Osteocyte (in vitro differentiated cells): ENCODE measurements around the gene SLC49A4. TPM values are rescaled to one million over a fixed set of nuclear protein-coding genes. Genes with fewer than 3 reads are reported as not detected.

Experiments used
- DNase-seq: peaks from one replicate; pipeline ENCODE4 v3.0.0; 2021; ENCODE audit warnings: mixed read lengths; ENCODE audit not compliant: unreplicated experiment; ENCODE audit errors: extremely low spot score
- H3K27ac Mint-ChIP-seq: one replicate; pipeline ENCODE4 v1.8.0; 2021; ENCODE audit warnings: mild to moderate bottlenecking, mixed read lengths; ENCODE audit not compliant: unreplicated experiment
- H3K27me3 Mint-ChIP-seq: one replicate; pipeline ENCODE4 v1.8.0; 2021; ENCODE audit warnings: mixed read lengths; ENCODE audit not compliant: unreplicated experiment
- H3K36me3 Mint-ChIP-seq: one replicate; pipeline ENCODE4 v1.8.0; 2021; ENCODE audit warnings: mixed read lengths; ENCODE audit not compliant: unreplicated experiment
- H3K4me1 Mint-ChIP-seq: one replicate; pipeline ENCODE4 v1.8.0; 2021; ENCODE audit warnings: mixed read lengths; ENCODE audit not compliant: unreplicated experiment
- H3K4me3 Mint-ChIP-seq: one replicate; pipeline ENCODE4 v1.8.0; 2021; ENCODE audit warnings: mild to moderate bottlenecking, moderate library complexity, mixed read lengths; ENCODE audit not compliant: unreplicated experiment
- H3K9me3 Mint-ChIP-seq: one replicate; pipeline ENCODE4 v1.8.0; 2021; ENCODE audit warnings: mixed read lengths; ENCODE audit not compliant: unreplicated experiment
- total RNA-seq: library from RNA; stranded (reverse); gene quantifications from 2 replicates; pipeline ENCODE4 v1.2.1, GENCODE V29; 2021
- TF ChIP-seq, protein P1 (sequence below): fragments of 200-600 bp; sonication (generic); IDR thresholded peaks from 2 replicates; pipeline ENCODE4 v1.5.0; 2021; ENCODE audit warnings: antibody characterized with exemption, mild to moderate bottlenecking, moderate library complexity

SLC49A4 gene
- total RNA-seq, 1 donor from 2014 or later: 16.3 TPM

- Mint-ChIP-seq H3K36me3 (peaks cover 21% of the 10 kb centered on the region), H3K9me3 (no peaks in the 10 kb centered on the region), H3K4me3 (no peak overlapping the region), H3K4me1 (peaks cover 6% of the 10 kb centered on the region), H3K27me3 (no peaks in the 10 kb centered on the region), H3K27ac (no peak overlapping the region)
- TF ChIP-seq, protein P1, sequence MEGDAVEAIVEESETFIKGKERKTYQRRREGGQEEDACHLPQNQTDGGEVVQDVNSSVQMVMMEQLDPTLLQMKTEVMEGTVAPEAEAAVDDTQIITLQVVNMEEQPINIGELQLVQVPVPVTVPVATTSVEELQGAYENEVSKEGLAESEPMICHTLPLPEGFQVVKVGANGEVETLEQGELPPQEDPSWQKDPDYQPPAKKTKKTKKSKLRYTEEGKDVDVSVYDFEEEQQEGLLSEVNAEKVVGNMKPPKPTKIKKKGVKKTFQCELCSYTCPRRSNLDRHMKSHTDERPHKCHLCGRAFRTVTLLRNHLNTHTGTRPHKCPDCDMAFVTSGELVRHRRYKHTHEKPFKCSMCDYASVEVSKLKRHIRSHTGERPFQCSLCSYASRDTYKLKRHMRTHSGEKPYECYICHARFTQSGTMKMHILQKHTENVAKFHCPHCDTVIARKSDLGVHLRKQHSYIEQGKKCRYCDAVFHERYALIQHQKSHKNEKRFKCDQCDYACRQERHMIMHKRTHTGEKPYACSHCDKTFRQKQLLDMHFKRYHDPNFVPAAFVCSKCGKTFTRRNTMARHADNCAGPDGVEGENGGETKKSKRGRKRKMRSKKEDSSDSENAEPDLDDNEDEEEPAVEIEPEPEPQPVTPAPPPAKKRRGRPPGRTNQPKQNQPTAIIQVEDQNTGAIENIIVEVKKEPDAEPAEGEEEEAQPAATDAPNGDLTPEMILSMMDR: no peak
- no peak for DNase-seq
These were observed 27.1 kb upstream of the SLC49A4 start for GRCh38 chr3:122767540-122768372.

GRCh38 chr3:122770521-122771202 is 24.2 kb upstream of the SLC49A4 start:
- Mint-ChIP-seq H3K4me3 (no peak overlapping the region), H3K9me3 (no peaks in the 10 kb centered on the region), H3K36me3 (peaks cover 25% of the 10 kb centered on the region), H3K27me3 (no peaks in the 10 kb centered on the region), H3K4me1 (peaks cover 6% of the 10 kb centered on the region), H3K27ac (no peak overlapping the region)
- TF ChIP-seq, protein P1: no peak
- DNase-seq: no peak

GRCh38 chr3:122772827-122773226 is 22.0 kb upstream of the SLC49A4 start:
- Mint-ChIP-seq H3K36me3 (peaks cover 18% of the 10 kb centered on the region), H3K27ac (no peak overlapping the region), H3K27me3 (no peaks in the 10 kb centered on the region), H3K4me3 (no peak overlapping the region), H3K9me3 (no peaks in the 10 kb centered on the region), H3K4me1 (peaks cover 3% of the 10 kb centered on the region)
- TF ChIP-seq, protein P1: no peak
- no peak for DNase-seq

GRCh38 chr3:122773944-122774509 is 20.8 kb upstream of the SLC49A4 start:
- no peaks in the 10 kb centered on the region for H3K27me3 Mint-ChIP-seq
- TF ChIP-seq, protein P1: no peak
- no peak overlapping the region for H3K4me3 Mint-ChIP-seq
- DNase-seq: no peak
- no peak overlapping the region for H3K27ac Mint-ChIP-seq
- H3K36me3 Mint-ChIP-seq: peaks cover 11% of the 10 kb centered on the region
- no peaks in the 10 kb centered on the region for H3K4me1 Mint-ChIP-seq
- no peaks in the 10 kb centered on the region for H3K9me3 Mint-ChIP-seq

DNA sequence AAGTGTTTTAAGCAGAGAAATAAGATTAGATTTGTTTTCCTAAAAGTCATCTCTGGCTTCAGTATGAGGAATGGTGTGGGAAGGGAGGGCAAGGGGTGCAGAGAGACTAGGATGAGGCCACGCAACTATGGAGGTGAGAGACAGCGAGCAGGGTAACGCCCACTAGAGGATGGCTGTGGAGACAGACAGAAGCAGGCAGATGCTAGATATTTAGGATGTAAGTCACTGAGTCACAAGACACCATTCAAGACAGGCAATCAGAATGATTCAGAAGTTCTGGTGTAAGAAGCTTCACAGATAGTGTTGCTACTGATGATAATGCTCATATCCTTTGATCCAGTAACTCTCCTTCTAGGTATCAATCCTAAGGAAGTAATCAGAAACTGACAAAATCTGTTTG is 20.3 kb upstream of the SLC49A4 start:
- no peak overlapping the region for H3K4me3 Mint-ChIP-seq
- no peaks in the 10 kb centered on the region for H3K4me1 Mint-ChIP-seq
- no peaks in the 10 kb centered on the region for H3K27me3 Mint-ChIP-seq
- TF ChIP-seq, protein P1: no peak
- no peaks in the 10 kb centered on the region for H3K9me3 Mint-ChIP-seq
- peaks cover 11% of the 10 kb centered on the region for H3K36me3 Mint-ChIP-seq
- H3K27ac Mint-ChIP-seq: no peak overlapping the region
- no peak for DNase-seq
